Right lobe of liver (tissue), 6 donors: ENCODE measurements around the gene CCDC178. TPM values are rescaled to one million over a fixed set of nuclear protein-coding genes. Genes with fewer than 3 reads are reported as not detected.

Experiments used
- ATAC-seq, 4 donors: fragments of 200-7000 bp; cut with Tn5 transposase; one replicate each; pipeline ENCODE4 v1.9.1; 2020; ENCODE audit warnings: mild to moderate bottlenecking in 4 of 4, moderate library complexity in 4 of 4
- DNase-seq, 3 donors: peaks; one replicate each; pipeline ENCODE4 v3.0.0-alpha.2; 2020
- H3K27ac ChIP-seq, 3 donors: fragments of 200-600 bp; one replicate each; pipeline ENCODE4 v1.8.0; 2022
- H3K27me3 ChIP-seq, 2 donors: fragments of 200-600 bp; one replicate each; pipeline ENCODE4 v1.8.0; 2022
- H3K36me3 ChIP-seq, 4 donors: fragments of 200-600 bp; sonication (generic) in 1 of 4; one replicate each; pipeline versions ENCODE4 v1.5.1 to v1.8.0; 2017 to 2022; ENCODE audit warnings: control low read depth in 1 of 4
- H3K4me1 ChIP-seq, 4 donors: fragments of 200-600 bp; sonication (generic) in 1 of 4; one replicate each; pipeline versions ENCODE4 v1.5.1 to v1.8.0; 2017 to 2022; ENCODE audit warnings: control low read depth in 1 of 4
- H3K4me3 ChIP-seq, 3 donors: fragments of 200-600 bp; one replicate each; pipeline ENCODE4 v1.8.0; 2022
- H3K9me3 ChIP-seq, 4 donors: fragments of 200-600 bp; sonication (generic) in 1 of 4; one replicate each; pipeline versions ENCODE4 v1.5.1 to v1.8.0; 2017 to 2022; ENCODE audit warnings: control low read depth in 1 of 4
- POLR2A ChIP-seq: fragments of 450-650 bp; IDR thresholded peaks from one replicate; pipeline ENCODE4 v1.6.1; 2017; ENCODE audit warnings: antibody characterized with exemption, mild to moderate bottlenecking
- WGBS: methylation state at CpG from one replicate; pipeline ENCODE4 v1.1.6; 2018; ENCODE audit warnings: low coverage, low lambda C conversion rate; ENCODE audit not compliant: insufficient coverage; ENCODE audit errors: missing lambda C conversion rate; 5-methylcytosine and 5-hydroxymethylcytosine counted together
- intact Hi-C, 2 donors: fragments of 100-400 bp; cut with DNase I; formaldehyde crosslinking; loops; one replicate each; pipeline versions ENCODE4 v1.11.2 to v1.14.1; 2022
- total RNA-seq, 6 experiments: library from RNA; depleted of rRNA in 2 of 6; stranded (reverse); fragments of >200 nt in 2 of 6; fragmentation: NEBNext Ultra II Directional in 3 of 6; extraction: Animal tissue kit (Norgen Biotek cat#: 25700) in 3 of 6; gene quantifications; one replicate each; pipeline versions ENCODE4 v1.1.0 to v1.2.4, GENCODE V29; 2016 to 2023
- TF ChIP-seq, protein P1 (sequence below), 4 donors: fragments of 200-600 bp in 3 of 4; fragments of 450-650 bp in 1 of 4; IDR thresholded peaks; one replicate each; pipeline versions ENCODE4 v1.5.1 to v1.8.0; 2016 to 2022; ENCODE audit warnings: antibody characterized with exemption in 4 of 4, mild to moderate bottlenecking in 2 of 4
- donor health status: DM: no; HTN: yes; CAD: no.
- donor health status: DM: no; HTN: no; CAD: no.
- donor health status: DM: no; HTN: no; CAD: no.
- donor health status: DM: no; HTN: yes; CAD: no.
- donor health status: DM: no; HTN: yes; CAD: no.

The CCDC178 gene
- total RNA-seq, 6 experiments from 2014 or later: not detected

DNA sequence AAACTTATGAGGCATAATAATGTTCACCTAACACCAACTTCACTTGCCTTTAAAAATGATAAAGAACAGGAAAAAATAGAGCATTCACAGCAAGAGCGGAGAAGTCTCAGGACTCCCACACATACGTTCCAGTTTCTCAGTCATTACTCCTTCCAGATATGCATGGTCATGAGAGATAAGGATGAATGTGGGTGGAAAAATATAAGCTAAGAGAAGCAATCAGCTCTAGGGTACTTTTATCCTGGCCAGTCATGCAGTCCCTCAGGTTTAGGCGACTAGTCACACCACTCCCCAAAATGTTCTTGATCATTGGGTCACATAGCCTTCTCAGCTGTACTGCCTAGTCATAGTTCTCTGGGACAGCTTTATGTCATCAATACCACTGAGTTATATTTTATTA lies 29.2 kb upstream of the CCDC178 start:
- DNase-seq (no peak), ATAC-seq (no peak)
- TF ChIP-seq POLR2A: no peak
- TF ChIP-seq, protein P1, sequence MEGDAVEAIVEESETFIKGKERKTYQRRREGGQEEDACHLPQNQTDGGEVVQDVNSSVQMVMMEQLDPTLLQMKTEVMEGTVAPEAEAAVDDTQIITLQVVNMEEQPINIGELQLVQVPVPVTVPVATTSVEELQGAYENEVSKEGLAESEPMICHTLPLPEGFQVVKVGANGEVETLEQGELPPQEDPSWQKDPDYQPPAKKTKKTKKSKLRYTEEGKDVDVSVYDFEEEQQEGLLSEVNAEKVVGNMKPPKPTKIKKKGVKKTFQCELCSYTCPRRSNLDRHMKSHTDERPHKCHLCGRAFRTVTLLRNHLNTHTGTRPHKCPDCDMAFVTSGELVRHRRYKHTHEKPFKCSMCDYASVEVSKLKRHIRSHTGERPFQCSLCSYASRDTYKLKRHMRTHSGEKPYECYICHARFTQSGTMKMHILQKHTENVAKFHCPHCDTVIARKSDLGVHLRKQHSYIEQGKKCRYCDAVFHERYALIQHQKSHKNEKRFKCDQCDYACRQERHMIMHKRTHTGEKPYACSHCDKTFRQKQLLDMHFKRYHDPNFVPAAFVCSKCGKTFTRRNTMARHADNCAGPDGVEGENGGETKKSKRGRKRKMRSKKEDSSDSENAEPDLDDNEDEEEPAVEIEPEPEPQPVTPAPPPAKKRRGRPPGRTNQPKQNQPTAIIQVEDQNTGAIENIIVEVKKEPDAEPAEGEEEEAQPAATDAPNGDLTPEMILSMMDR (IDR thresholded peaks at IDR 0.05): no peak
- Histone ChIP-seq H3K27me3 (no peaks in the 10 kb centered on the region), H3K4me1 (no peaks in the 10 kb centered on the region), H3K9me3 (no peaks in the 10 kb centered on the region), H3K4me3 (no peak overlapping the region), H3K36me3 (no peaks in the 10 kb centered on the region), H3K27ac (no peak overlapping the region)
- intact Hi-C loops: no loop called here
- WGBS: 54% methylated on average over 3 of the region's 3 CpGs

DNA sequence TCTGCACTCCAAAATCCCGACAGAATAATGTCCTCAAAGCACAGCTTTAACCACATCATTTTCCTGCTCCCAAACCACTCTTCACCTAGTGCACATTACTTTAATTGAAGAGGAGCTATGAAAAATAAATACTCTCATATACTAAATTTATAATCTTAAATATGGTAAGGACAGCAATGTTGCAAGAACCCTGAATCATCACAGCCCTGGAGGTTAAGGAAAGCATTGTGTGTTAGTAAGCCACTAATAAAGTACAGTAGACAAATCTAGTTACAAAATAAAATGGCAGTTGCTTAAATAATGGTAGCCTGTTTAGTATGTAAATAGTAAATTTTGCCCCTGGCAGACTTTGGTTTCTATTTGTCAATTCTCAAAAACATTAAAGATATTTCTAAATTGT lies 27.0 kb upstream of the CCDC178 start:
- TF ChIP-seq POLR2A: no peak
- TF ChIP-seq, protein P1 (IDR thresholded peaks at IDR 0.05): no peak
- no peak for ATAC-seq
- WGBS: 33% methylated on average over 1 of the region's 1 CpG
- H3K4me1 ChIP-seq: no peaks in the 10 kb centered on the region
- no peaks in the 10 kb centered on the region for H3K27me3 ChIP-seq
- intact Hi-C loops: no loop called here
- H3K9me3 ChIP-seq: no peaks in the 10 kb centered on the region
- H3K27ac ChIP-seq: no peak overlapping the region
- no peak for DNase-seq
- H3K36me3 ChIP-seq: no peaks in the 10 kb centered on the region
- no peak overlapping the region for H3K4me3 ChIP-seq

DNA sequence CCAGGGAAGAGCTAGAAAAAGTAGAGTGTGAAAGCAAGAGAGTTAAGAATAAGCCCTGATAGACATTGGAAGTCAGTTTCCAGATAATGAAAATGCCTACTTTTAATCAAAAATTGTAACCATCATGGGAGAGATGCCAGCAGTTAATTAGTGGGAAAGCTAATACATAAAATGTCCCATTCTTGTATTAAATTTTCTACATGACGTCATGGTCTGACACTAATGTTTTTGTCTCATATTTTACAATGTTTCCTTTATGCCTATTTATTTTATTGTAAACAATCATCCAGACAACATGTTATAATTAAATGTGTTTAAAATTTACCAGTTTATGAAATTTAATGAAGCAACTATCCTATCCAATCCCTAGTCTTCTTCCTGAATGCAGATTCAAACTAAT lies 26.3 kb upstream of the CCDC178 start:
- H3K4me1 ChIP-seq: no peaks in the 10 kb centered on the region
- WGBS: 52% methylated on average over 1 of the region's 1 CpG
- ATAC-seq (no peak), DNase-seq (no peak)
- no peak overlapping the region for H3K4me3 ChIP-seq
- H3K9me3 ChIP-seq: no peaks in the 10 kb centered on the region
- H3K27ac ChIP-seq: no peak overlapping the region
- H3K36me3 ChIP-seq: no peaks in the 10 kb centered on the region
- H3K27me3 ChIP-seq: no peaks in the 10 kb centered on the region
- no peak for TF ChIP-seq POLR2A
- TF ChIP-seq, protein P1 (IDR thresholded peaks at IDR 0.05): no peak
- intact Hi-C loops: no loop called here

DNA sequence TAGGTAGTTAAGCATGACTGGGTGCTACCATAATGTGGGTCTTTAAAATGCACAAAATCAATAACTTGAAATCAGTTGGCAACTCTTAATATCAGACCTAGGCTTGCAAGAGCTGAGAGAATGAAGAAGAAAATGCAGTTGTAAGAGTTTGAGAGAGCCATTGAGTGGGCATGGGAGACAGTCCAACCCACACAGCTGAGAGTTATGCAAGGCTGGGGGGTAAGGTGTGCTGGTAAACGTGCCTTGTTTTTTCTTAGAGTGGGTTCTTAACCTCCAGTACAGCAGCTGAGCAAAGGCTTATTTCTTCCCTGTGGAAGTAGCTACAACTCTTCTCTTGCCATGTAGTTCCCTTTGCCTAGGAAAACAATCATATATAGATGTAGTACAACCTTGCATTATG lies 20.2 kb upstream of the CCDC178 start:
- no peaks in the 10 kb centered on the region for H3K27me3 ChIP-seq

More for the DNA sequence above, 20.2 kb upstream of the CCDC178 start:
- WGBS: 25% methylated on average over 1 of the region's 1 CpG
- no peak overlapping the region for H3K27ac ChIP-seq
- H3K9me3 ChIP-seq: no peaks in the 10 kb centered on the region
- TF ChIP-seq POLR2A: no peak
- TF ChIP-seq, protein P1 (IDR thresholded peaks at IDR 0.05): no peak
- ATAC-seq (no peak), DNase-seq (no peak)
- no peak overlapping the region for H3K4me3 ChIP-seq
- no peaks in the 10 kb centered on the region for H3K36me3 ChIP-seq
- intact Hi-C loops: no loop called here
- no peaks in the 10 kb centered on the region for H3K4me1 ChIP-seq
